Endothelial cell of umbilical vein (primary cell): ENCODE data around the gene TPO. TPM values are rescaled to one million over a fixed set of nuclear protein-coding genes. Genes with fewer than 3 reads are reported as not detected.

ENCODE experiments used
- BruUV-seq: library from RNA; stranded (reverse); fragments of 400-500 nt; replicated peaks from 2 replicates; lab custom pipeline; 2021; lab: Mats Ljungman, UMichigan
- CTCF ChIA-PET: fragments of 300-600, 350-600 bp; sonication (Branson Sonifier 250); formaldehyde crosslinking; loops from one replicate; lab custom pipeline; 2021; ENCODE audit warnings: antibody characterized with exemption, inconsistent platforms; lab: Charles Lee
- POLR2A ChIA-PET: fragments of 300-600, 350-600 bp; sonication (Branson Sonifier 250); formaldehyde crosslinking; loops from one replicate; lab custom pipeline; 2021; ENCODE audit warnings: antibody characterized with exemption, inconsistent platforms; lab: Charles Lee
- DNase-seq: peaks from one replicate; pipeline ENCODE4 v3.0.0-alpha.2; 2011; ENCODE audit warnings: low read depth, low spot score
- FAIRE-seq: peaks from 2 replicates; lab custom pipeline; 2011; peaks lifted over from hg19 to GRCh38; lab: Jason Lieb, UNC
- H2AFZ ChIP-seq: 2 replicates; pipeline ENCODE4 v1.6.0; 2012; ENCODE audit warnings: low read depth, low read length, control low read depth, inconsistent platforms
- H3K27ac ChIP-seq: 2 replicates; pipeline ENCODE4 v1.5.1; 2011; ENCODE audit warnings: low read depth, mild to moderate bottlenecking, control low read depth, low read length, moderate library complexity; ENCODE audit not compliant: insufficient read depth
- H3K27me3 ChIP-seq, 2 experiments: 2 replicates each; pipeline versions ENCODE4 v1.6.0 to v1.6.1; 2011; ENCODE audit warnings: low read length in 2 of 2, mixed read lengths in 1 of 2; ENCODE audit not compliant: control insufficient read depth in 2 of 2, insufficient read depth in 2 of 2
- H3K36me3 ChIP-seq, 2 experiments: 2 replicates in 1 of 2; 3 replicates in 1 of 2; pipeline ENCODE4 v1.5.1; 2011; ENCODE audit warnings: low read length in 2 of 2, mild to moderate bottlenecking in 1 of 2, moderate library complexity in 1 of 2; ENCODE audit not compliant: control insufficient read depth in 2 of 2, insufficient read depth in 2 of 2; ENCODE audit errors: extremely low read depth in 1 of 2
- H3K4me1 ChIP-seq: 3 replicates; pipeline ENCODE4 v1.5.1; 2011; ENCODE audit warnings: mild to moderate bottlenecking, low read length; ENCODE audit not compliant: control insufficient read depth, insufficient read depth; ENCODE audit errors: extremely low read depth
- H3K4me2 ChIP-seq: 2 replicates; pipeline ENCODE4 v1.6.1; 2011; ENCODE audit warnings: low read length, control low read depth, mixed read lengths; ENCODE audit not compliant: insufficient read depth
- H3K4me3 ChIP-seq, 3 experiments: fragments of 200-600 bp in 1 of 3; sonication (generic), shearing (Covaris generic) in 1 of 3; replicated peaks in 1 of 3; 2 replicates each; pipeline ENCODE4 v1.5.1; 2011 to 2016; ENCODE audit warnings: control low read depth in 3 of 3, low read length in 3 of 3, mild to moderate bottlenecking in 2 of 3, inconsistent platforms in 1 of 3, low read depth in 1 of 3, moderate library complexity in 1 of 3; ENCODE audit not compliant: insufficient read depth in 1 of 3
- H3K79me2 ChIP-seq: 2 replicates; pipeline ENCODE4 v1.6.0; 2012; ENCODE audit warnings: low read length, inconsistent platforms; ENCODE audit not compliant: control insufficient read depth, insufficient read depth
- H3K9ac ChIP-seq: replicated peaks from 2 replicates; pipeline ENCODE3; 2011; ENCODE audit warnings: low read length, control low read depth; ENCODE audit not compliant: insufficient read depth; ENCODE audit errors: extremely low read depth
- H3K9me1 ChIP-seq: replicated peaks from 3 replicates; pipeline ENCODE4 v1.6.0; 2011; ENCODE audit warnings: mild to moderate bottlenecking, low read length; ENCODE audit not compliant: control insufficient read depth, insufficient read depth; ENCODE audit errors: extremely low read depth
- H3K9me3 ChIP-seq: replicated peaks from 2 replicates; pipeline ENCODE4 v1.5.1; 2012; ENCODE audit warnings: low read length, inconsistent platforms; ENCODE audit not compliant: control insufficient read depth, insufficient read depth
- H4K20me1 ChIP-seq: replicated peaks from 2 replicates; pipeline ENCODE3; 2011; ENCODE audit warnings: mild to moderate bottlenecking, low read length; ENCODE audit not compliant: control insufficient read depth, insufficient read depth; ENCODE audit errors: extremely low read depth
- CTCF ChIP-seq, 2 donors: IDR thresholded peaks; 1 replicate in 1 of 2; 2 replicates in 1 of 2; pipeline ENCODE4 v1.5.1; 2011; ENCODE audit warnings: low read length in 2 of 2, mild to moderate bottlenecking in 2 of 2, moderate library complexity in 2 of 2, control low read depth in 1 of 2, inconsistent platforms in 1 of 2, low read depth in 1 of 2; ENCODE audit not compliant: insufficient read depth in 1 of 2; ENCODE audit errors: extremely low read depth in 1 of 2
- EZH2 ChIP-seq: IDR thresholded peaks from 2 replicates; pipeline ENCODE4 v1.6.1; 2012; ENCODE audit warnings: borderline replicate concordance, low read depth, mild to moderate bottlenecking, moderate library complexity, low read length, inconsistent platforms; ENCODE audit not compliant: severe bottlenecking
- FOS ChIP-seq: IDR thresholded peaks from 2 replicates; pipeline ENCODE4 v1.6.1; 2011; ENCODE audit warnings: mild to moderate bottlenecking, low read length, moderate library complexity, borderline replicate concordance; ENCODE audit not compliant: insufficient read depth
- GATA2 ChIP-seq: IDR thresholded peaks from 2 replicates; pipeline ENCODE4 v1.7.0; 2011; ENCODE audit warnings: low read depth, mild to moderate bottlenecking, moderate library complexity, mixed read lengths, low read length; ENCODE audit not compliant: insufficient read length, insufficient read depth
- JUN ChIP-seq: IDR thresholded peaks from 2 replicates; pipeline ENCODE4 v1.6.1; 2011; ENCODE audit warnings: borderline replicate concordance, low read depth; ENCODE audit not compliant: insufficient read length, insufficient read depth
- MAX ChIP-seq: IDR thresholded peaks from 2 replicates; pipeline ENCODE4 v1.6.1; 2011; ENCODE audit not compliant: insufficient read depth, insufficient read length
- MYC ChIP-seq: IDR thresholded peaks from one replicate; pipeline ENCODE4 v1.6.1; 2011; ENCODE audit warnings: mild to moderate bottlenecking, low read depth, low read length
- POLR2A ChIP-seq: IDR thresholded peaks from 2 replicates; pipeline ENCODE4 v1.6.1; 2012; ENCODE audit warnings: low read depth, mild to moderate bottlenecking, control low read depth, low read length
- POLR2AphosphoS5 ChIP-seq: IDR thresholded peaks from 2 replicates; pipeline ENCODE4 v1.6.1; 2012; ENCODE audit warnings: low read depth, mild to moderate bottlenecking, control low read depth, low read length, moderate library complexity; ENCODE audit not compliant: insufficient read depth
- dilution Hi-C: fragments of 300-500 bp; cut with MboI; formaldehyde crosslinking; loops from one replicate; pipeline ENCODE4 v1.15.0; 2019; ENCODE audit warnings: low sequenced_read_pairs; ENCODE audit not compliant: extremely low pct_ligation_motif_present
- intact Hi-C: fragments of 100-400 bp; cut with micrococcal nuclease; formaldehyde crosslinking; loops from one replicate; pipeline ENCODE4 v1.10.0; 2022
- polyA plus RNA-seq, 4 experiments: library from polyadenylated mRNA; depleted of rRNA in 3 of 4; stranded (reverse) in 3 of 4; unstranded in 1 of 4; fragments of >200 nt; gene quantifications; 2 replicates each; pipeline versions ENCODE4 v1.2.1 to v1.2.3, GENCODE V29; 2011 to 2012; ENCODE audit warnings: missing spikeins in 1 of 4
- total RNA-seq: library from RNA; stranded (reverse); gene quantifications from 2 replicates; pipeline ENCODE4 v1.2.3, GENCODE V29; 2021

The TPO gene
- total and polyA plus RNA-seq, 2 donors (not counting 3 experiments of a cell fraction or from before 2014, with no cell fraction given) = not detected

GRCh38 chr2:1541819-1542475, 128.7 kb downstream of the TPO start:
- Histone ChIP-seq H3K27me3 (no peaks in the 10 kb centered on the region), H3K9ac (no peak overlapping the region), H4K20me1 (no peaks in the 10 kb centered on the region), H3K79me2 (no peaks in the 10 kb centered on the region), H3K36me3 (no peaks in the 10 kb centered on the region), H3K4me1 (no peaks in the 10 kb centered on the region), H3K4me3 (no peak overlapping the region), H3K4me2 (no peak overlapping the region), H3K9me3 (no peaks in the 10 kb centered on the region), H3K27ac (no peak overlapping the region), H2AFZ (no peak overlapping the region), H3K9me1 (no peaks in the 10 kb centered on the region)
- dilution Hi-C loops (no loop called here), intact Hi-C loops (no loop called here)
- no peak for TF ChIP-seq EZH2
- TF ChIP-seq GATA2 = no peak
- no peak for TF ChIP-seq MAX
- TF ChIP-seq CTCF (IDR thresholded peaks at IDR 0.05; ENCODE audit: extremely low read depth in 1 of 2, insufficient read depth in 1 of 2, low read depth in 1 of 2, low read length in 2 of 2) = no peak
- no peak for TF ChIP-seq FOS
- TF ChIP-seq MYC = no peak
- TF ChIP-seq JUN = no peak
- no peak for TF ChIP-seq POLR2A
- TF ChIP-seq POLR2AphosphoS5 = no peak
- DNase-seq = no peak
- ChIA-PET POLR2A (no interaction called here), CTCF (interaction anchor here (1.3 kb wide), 1 partner anchor 9 kb away, joined by 7 read pairs; no protein-coding TSS in a partner anchor)
- no TSS peak for BruUV-seq
- no peak for FAIRE-seq
